Fibroblast of skin of scalp (primary cell): Measurements from ENCODE around the gene ZNF136. TPM values are rescaled to one million over a fixed set of nuclear protein-coding genes. Genes with fewer than 3 reads are reported as not detected.
A peak's percentile ranks its signal among the peaks of the same experiment; 100 is the strongest.

Source experiments
- DNase-seq: peaks from one replicate; pipeline ENCODE4 v3.0.0-alpha.2; 2013
- polyA plus RNA-seq, 2 experiments: library from polyadenylated mRNA; unstranded; fragments of 120-200 nt; gene quantifications; one replicate each; pipeline ENCODE4 v1.2.1, GENCODE V29; 2013; ENCODE audit not compliant: insufficient read length in 2 of 2

Gene ZNF136
- 3.2 TPM for polyA plus RNA-seq (2013, experiment 1 of 2; ENCODE audit: insufficient read length)
- polyA plus RNA-seq (2013, experiment 2 of 2; ENCODE audit: insufficient read length): 3.2 TPM

- peak; percentile 95 for DNase-seq
Measured at GRCh38 chr19:12162882-12163806, at the start of gene ZNF136. Gene ZNF136, plus strand, starts transcription at chr19:12163096. Its CDS starts 108 bp downstream, at chr19:12163204.

- no peak for DNase-seq
Measured at GRCh38 chr19:12113121-12113520, 49.8 kb upstream of the ZNF136 start.

- no peak for DNase-seq
Measured at GRCh38 chr19:12117201-12117970, 45.5 kb upstream of the ZNF136 start.

- DNase-seq: no peak
Measured at GRCh38 chr19:12126707-12127106, 36.2 kb upstream of the ZNF136 start.

- no peak for DNase-seq
Measured at GRCh38 chr19:12133069-12133468, 29.8 kb upstream of the ZNF136 start.

GRCh38 chr19:12137221-12137940 lies 25.5 kb upstream of the ZNF136 start:
- DNase-seq: no peak

- DNase-seq: no peak
Measured at GRCh38 chr19:12139269-12139668, 23.6 kb upstream of the ZNF136 start.

GRCh38 chr19:12139885-12140544 lies 22.9 kb upstream of the ZNF136 start, which contains the start of gene ZNF20:
Gene ZNF20, minus strand, starts transcription at chr19:12140350. Its CDS starts 168 bp downstream, at chr19:12140182.
- peak; percentile 92 for DNase-seq

GRCh38 chr19:12140545-12141404 lies 22.1 kb upstream of the ZNF136 start:
- peak; percentile 78 for DNase-seq

- no peak for DNase-seq
Measured at GRCh38 chr19:12141405-12141736, 21.5 kb upstream of the ZNF136 start.

- no peak for DNase-seq
Measured at GRCh38 chr19:12145348-12145747, 17.5 kb upstream of the ZNF136 start.

GRCh38 chr19:12155324-12155860 lies 7.5 kb upstream of the ZNF136 start:
- DNase-seq: no peak

GRCh38 chr19:12156223-12157058 lies 6.5 kb upstream of the ZNF136 start, which contains the start of gene ZNF625:
Gene ZNF625, minus strand, starts transcription at chr19:12156734. Its CDS starts 176 bp downstream, at chr19:12156558.
- peak; percentile 90 for DNase-seq

- no peak for DNase-seq
Measured at GRCh38 chr19:12159773-12160414, 3.0 kb upstream of the ZNF136 start.

GRCh38 chr19:12162513-12162881 lies 399 bp upstream of the ZNF136 start:
- no peak for DNase-seq

GRCh38 chr19:12163826-12164225 lies 930 bp downstream of the ZNF136 start:
- DNase-seq: no peak

- peak; percentile 7 for DNase-seq
Measured at GRCh38 chr19:12166626-12167025, 3.7 kb downstream of the ZNF136 start.

GRCh38 chr19:12180377-12180776 lies 17.5 kb downstream of the ZNF136 start:
- no peak for DNase-seq

GRCh38 chr19:12187625-12188024 lies 24.7 kb downstream of the ZNF136 start:
- DNase-seq: no peak
